RPMI8226 (cell line): Measurements from ENCODE around the gene CYP17A1.

Experiments used
- DNase-seq: peaks from one replicate; pipeline ENCODE4 v3.0.0-alpha.2; 2015

Gene CYP17A1

GRCh38 chr10:102802920-102803534 is 34.2 kb downstream of the CYP17A1 start:
- DNase-seq, result no peak

GRCh38 chr10:102801978-102802377 is 35.2 kb downstream of the CYP17A1 start:
- no peak for DNase-seq

- DNase-seq, result no peak
Measured at GRCh38 chr10:102801496-102801895, 35.7 kb downstream of the CYP17A1 start.

GRCh38 chr10:102800611-102801335 is 36.4 kb downstream of the CYP17A1 start:
- no peak for DNase-seq

GRCh38 chr10:102799691-102800471 is 37.3 kb downstream of the CYP17A1 start:
- DNase-seq, result no peak

- peak; percentile 88 for DNase-seq
Measured at GRCh38 chr10:102796407-102797176, 40.6 kb downstream of the CYP17A1 start.

GRCh38 chr10:102795453-102796406 is 41.5 kb downstream of the CYP17A1 start:
- DNase-seq, result no peak

- no peak for DNase-seq
Measured at GRCh38 chr10:102791754-102792395, 45.3 kb downstream of the CYP17A1 start.

GRCh38 chr10:102785818-102786217 is 51.4 kb downstream of the CYP17A1 start:
- DNase-seq, result no peak

- no peak for DNase-seq
Measured at GRCh38 chr10:102783568-102783967, 53.6 kb downstream of the CYP17A1 start.

GRCh38 chr10:102782673-102783551 is 54.3 kb downstream of the CYP17A1 start:
- no peak for DNase-seq

- DNase-seq, result peak; percentile 52
Measured at GRCh38 chr10:102781921-102782557, 55.2 kb downstream of the CYP17A1 start.

- no peak for DNase-seq
Measured at GRCh38 chr10:102781090-102781920, 55.9 kb downstream of the CYP17A1 start.
